Fibroblast of villous mesenchyme (primary cell): ENCODE results near the gene CCDC71L. TPM values are rescaled to one million over a fixed set of nuclear protein-coding genes. Genes with fewer than 3 reads are reported as not detected.

Experiments used
- DNase-seq: peaks from one replicate; pipeline ENCODE4 v3.0.0-alpha.2; 2010; ENCODE audit warnings: low read depth
- H3K4me3 ChIP-seq: 2 replicates; pipeline ENCODE4 v1.5.1; 2011; ENCODE audit warnings: low read depth, mild to moderate bottlenecking, low read length
- total RNA-seq: library from RNA; depleted of rRNA; stranded (reverse); fragments of >200 nt; gene quantifications from 2 replicates; pipeline ENCODE4 v1.2.3, GENCODE V29; 2012
- TF ChIP-seq, protein P1 (sequence below): IDR thresholded peaks from 2 replicates; pipeline ENCODE4 v1.5.1; 2012; ENCODE audit warnings: low read depth, mild to moderate bottlenecking, low read length; ENCODE audit not compliant: insufficient read depth

The CCDC71L gene
- total RNA-seq, 1 donor: 58.7 TPM

- DNase-seq: no peak
- H3K4me3 ChIP-seq: no peak overlapping the region
- TF ChIP-seq, protein P1, sequence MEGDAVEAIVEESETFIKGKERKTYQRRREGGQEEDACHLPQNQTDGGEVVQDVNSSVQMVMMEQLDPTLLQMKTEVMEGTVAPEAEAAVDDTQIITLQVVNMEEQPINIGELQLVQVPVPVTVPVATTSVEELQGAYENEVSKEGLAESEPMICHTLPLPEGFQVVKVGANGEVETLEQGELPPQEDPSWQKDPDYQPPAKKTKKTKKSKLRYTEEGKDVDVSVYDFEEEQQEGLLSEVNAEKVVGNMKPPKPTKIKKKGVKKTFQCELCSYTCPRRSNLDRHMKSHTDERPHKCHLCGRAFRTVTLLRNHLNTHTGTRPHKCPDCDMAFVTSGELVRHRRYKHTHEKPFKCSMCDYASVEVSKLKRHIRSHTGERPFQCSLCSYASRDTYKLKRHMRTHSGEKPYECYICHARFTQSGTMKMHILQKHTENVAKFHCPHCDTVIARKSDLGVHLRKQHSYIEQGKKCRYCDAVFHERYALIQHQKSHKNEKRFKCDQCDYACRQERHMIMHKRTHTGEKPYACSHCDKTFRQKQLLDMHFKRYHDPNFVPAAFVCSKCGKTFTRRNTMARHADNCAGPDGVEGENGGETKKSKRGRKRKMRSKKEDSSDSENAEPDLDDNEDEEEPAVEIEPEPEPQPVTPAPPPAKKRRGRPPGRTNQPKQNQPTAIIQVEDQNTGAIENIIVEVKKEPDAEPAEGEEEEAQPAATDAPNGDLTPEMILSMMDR: no peak
These were observed 16.0 kb downstream of the CCDC71L start for GRCh38 chr7:106644999-106645398.

DNA sequence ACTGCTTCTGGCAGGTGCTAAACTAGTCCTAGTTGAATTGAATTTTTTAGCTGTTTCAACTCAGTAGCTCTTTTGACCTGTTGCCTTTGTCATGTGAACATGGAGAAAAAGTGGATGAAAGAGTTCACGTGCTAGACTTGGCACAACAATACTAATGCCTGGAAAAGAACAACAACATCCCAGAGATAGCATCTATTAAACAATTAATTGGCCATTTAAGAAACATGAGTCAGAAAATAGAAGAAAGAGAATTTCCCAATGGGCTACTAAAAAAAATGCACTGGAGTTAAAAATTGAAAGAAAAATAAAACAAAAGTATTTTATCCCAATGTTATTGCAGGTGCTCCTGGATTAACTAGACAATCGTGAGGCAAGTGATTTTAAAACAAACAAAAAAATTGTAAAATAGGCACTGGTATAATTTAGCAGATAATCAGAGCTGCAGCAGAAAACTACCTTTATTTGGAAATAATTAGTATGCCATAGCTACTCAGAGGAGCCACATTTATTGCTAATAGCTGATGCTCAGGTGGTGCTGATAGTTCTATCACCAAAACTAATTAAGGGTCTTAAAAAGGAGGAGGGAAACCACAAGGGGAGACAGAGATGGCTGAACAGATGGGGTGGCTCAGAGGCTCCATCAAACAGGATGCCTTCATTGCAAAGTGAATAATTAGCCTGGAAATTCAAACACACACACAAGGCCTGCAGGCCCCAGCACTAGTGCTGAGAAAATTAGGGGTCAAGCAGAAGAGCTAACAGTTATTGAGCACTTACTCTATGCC, 17.6 kb downstream of the CCDC71L start:
- H3K4me3 ChIP-seq: no peak overlapping the region
- DNase-seq: peak; percentile 36
- TF ChIP-seq, protein P1: no peak

DNA sequence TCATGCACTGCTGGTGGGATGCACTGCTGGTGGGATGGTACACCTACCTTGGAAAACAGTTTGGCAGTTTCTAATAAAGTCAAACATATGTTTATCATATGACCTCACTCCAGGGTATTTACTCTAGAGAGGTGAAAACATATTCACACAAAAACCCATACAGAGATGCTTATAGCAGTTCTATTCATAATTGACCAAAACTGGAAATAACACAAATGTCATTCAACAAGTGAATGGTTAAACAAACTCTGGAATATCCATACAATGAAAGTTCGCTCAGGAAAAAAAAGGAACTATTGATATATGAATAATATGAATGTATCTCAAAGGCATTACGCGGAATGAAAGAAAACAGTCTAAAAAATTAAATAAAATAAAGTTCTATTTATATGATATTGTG, 19.5 kb downstream of the CCDC71L start:
- no peak overlapping the region for H3K4me3 ChIP-seq
- TF ChIP-seq, protein P1: no peak
- DNase-seq: no peak

DNA sequence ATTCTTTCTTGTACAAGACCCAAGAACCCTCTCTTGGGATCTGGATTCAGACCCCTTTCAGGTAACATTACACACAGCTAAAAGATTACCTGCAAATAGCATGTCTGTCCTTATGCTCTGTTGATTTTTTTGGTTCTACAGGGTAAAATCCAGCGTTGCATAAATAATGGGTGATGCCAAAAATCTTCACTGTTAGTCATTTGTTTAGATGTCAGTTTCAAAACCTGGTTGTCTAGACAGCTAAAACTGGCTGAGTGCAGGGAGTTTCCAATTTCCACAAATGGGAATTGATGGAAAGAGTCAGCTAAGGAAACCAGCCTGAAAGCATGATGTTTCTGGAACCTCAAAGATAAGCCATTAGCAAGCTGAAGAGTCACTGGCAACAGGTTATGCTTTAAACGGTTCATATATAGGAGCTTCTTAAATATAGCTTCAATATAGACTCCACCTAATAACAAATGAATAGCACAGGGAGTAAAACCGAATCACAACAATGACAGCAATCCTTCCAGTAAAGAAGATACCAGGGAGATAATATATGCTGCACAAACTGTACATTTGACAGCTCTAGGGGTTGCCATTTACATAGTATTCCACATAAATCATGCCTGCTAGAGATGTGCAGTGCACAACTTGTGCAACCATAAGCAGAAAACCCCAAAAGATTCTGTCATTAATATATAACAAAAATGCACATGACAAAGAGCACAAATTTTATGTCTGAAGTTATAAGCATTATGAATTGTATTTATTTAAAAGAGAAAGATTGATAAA, 20.4 kb downstream of the CCDC71L start:
- TF ChIP-seq, protein P1: no peak
- DNase-seq: peak; percentile 51
- no peak overlapping the region for H3K4me3 ChIP-seq

DNA sequence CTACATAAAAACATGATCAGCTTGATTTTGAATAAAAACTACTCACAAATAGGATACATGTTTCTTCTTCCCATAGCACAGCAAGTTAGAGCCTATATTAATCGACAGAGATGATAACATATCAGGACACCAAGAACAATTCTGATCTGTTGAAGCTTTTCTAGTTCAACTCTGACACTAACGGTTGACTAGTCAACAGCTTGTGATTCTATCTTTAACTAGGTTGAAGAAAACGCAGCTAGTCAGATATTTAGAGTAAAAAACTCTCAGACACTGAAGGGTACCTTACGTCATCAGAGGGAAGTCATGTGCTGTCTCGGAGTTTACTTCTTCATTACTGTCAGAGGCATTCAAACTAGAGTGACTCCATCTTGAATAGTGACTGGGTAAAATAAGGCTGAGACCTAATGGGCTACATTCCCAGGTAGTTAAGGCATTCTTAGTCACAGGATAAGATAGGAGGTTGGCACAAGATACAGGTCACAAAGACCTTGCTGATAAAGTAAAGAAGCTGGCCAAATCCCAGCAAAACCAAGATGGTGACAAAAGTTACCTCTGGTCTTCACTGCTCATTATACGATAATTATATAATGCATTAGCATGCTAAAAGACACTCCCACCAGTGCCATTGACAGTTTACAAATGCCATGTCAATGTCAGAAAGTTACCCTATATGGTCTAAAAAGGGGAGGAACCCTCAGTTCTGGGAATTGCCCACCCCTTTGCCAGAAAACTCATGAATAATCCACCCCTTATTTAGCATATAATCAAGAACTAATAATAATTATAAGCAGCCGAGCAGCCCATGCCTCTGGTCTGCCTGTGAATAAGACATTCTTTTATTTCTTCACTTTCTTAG, 21.3 kb downstream of the CCDC71L start:
- TF ChIP-seq, protein P1: no peak
- H3K4me3 ChIP-seq: no peak overlapping the region
- DNase-seq: no peak

DNA sequence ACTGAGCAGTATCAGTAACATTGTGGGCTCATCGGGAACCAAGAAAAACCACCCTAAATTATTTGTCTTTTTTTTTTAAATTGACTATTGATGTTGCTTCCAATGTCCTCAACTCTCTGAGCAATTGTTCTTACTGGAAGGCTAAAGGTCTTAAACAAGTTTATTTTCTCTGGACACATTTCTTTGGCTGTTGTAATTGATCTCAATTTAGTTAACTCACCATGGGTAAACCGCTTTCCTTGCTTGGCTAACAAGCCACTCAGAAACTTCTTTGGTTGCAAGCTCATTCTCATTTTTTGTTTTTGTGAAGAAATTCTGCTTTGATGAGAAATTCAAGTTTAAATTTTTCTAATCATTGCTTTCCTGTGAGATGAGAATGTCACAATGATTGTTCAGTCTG, 25.5 kb downstream of the CCDC71L start:
- no peak overlapping the region for H3K4me3 ChIP-seq
- TF ChIP-seq, protein P1: no peak
- DNase-seq: no peak
